H1 (cell line): ENCODE data around the gene NAA38. TPM values are rescaled to one million over a fixed set of nuclear protein-coding genes. Genes with fewer than 3 reads are reported as not detected.

Experiments used
- CTCF ChIA-PET: fragments of 300-600 bp; sonication (Branson Sonifier 250); formaldehyde crosslinking; loops from one replicate; lab custom pipeline; 2021; ENCODE audit not compliant: partially characterized antibody; lab: Charles Lee
- POLR2A ChIA-PET: fragments of 300-600 bp; sonication (Branson Sonifier 250); formaldehyde crosslinking; loops from one replicate; lab custom pipeline; 2021; ENCODE audit warnings: inconsistent platforms; ENCODE audit not compliant: partially characterized antibody; lab: Charles Lee
- DNase-seq, 2 experiments: peaks; one replicate each; pipeline versions ENCODE4 v3.0.0 to v3.0.0-alpha.2; 2010 to 2022; ENCODE audit warnings: low spot score in 2 of 2, low read depth in 1 of 2, mixed read lengths in 1 of 2
- FAIRE-seq: peaks from 2 replicates; lab custom pipeline; 2011; peaks lifted over from hg19 to GRCh38; lab: Jason Lieb, UNC
- H2AFZ ChIP-seq: 2 replicates; pipeline ENCODE4 v1.8.1; 2012; ENCODE audit warnings: low read length, inconsistent platforms
- H2AK5ac ChIP-seq: 2 replicates; pipeline ENCODE4 v1.6.1; 2013; ENCODE audit warnings: low read depth, low read length
- H2BK120ac ChIP-seq: replicated peaks from 2 replicates; pipeline ENCODE3; 2013; ENCODE audit warnings: low read depth, low read length, inconsistent platforms
- H2BK12ac ChIP-seq: 2 replicates; pipeline ENCODE4 v1.6.1; 2013; ENCODE audit warnings: low read depth, low read length
- H2BK15ac ChIP-seq: 2 replicates; pipeline ENCODE4 v1.6.1; 2013; ENCODE audit warnings: low read length
- H2BK20ac ChIP-seq: 2 replicates; pipeline ENCODE4 v1.6.1; 2013; ENCODE audit warnings: low read length
- H2BK5ac ChIP-seq: 2 replicates; pipeline ENCODE4 v1.6.1; 2013; ENCODE audit warnings: low read depth, low read length
- H3K14ac ChIP-seq: 2 replicates; pipeline ENCODE4 v1.6.1; 2013; ENCODE audit warnings: inconsistent platforms; ENCODE audit not compliant: insufficient read length
- H3K18ac ChIP-seq: 2 replicates; pipeline ENCODE4 v1.6.1; 2013; ENCODE audit warnings: low read length; ENCODE audit errors: extremely low read depth
- H3K23ac ChIP-seq: 2 replicates; pipeline ENCODE4 v1.6.1; 2013; ENCODE audit warnings: inconsistent platforms; ENCODE audit not compliant: insufficient read length
- H3K23me2 ChIP-seq: 2 replicates; pipeline ENCODE4 v1.6.1; 2013; ENCODE audit warnings: low read depth, low read length
- H3K27ac ChIP-seq: 2 replicates; pipeline ENCODE4 v1.6.1; 2011; ENCODE audit warnings: low read depth, low read length, inconsistent platforms
- H3K27me3 ChIP-seq, 4 experiments: replicated peaks in 1 of 4; 1 replicate in 1 of 4; 2 replicates in 3 of 4; pipeline versions ENCODE4 v1.6.1 to v1.8.1; 2011 to 2013; ENCODE audit warnings: low read length in 3 of 4, mild to moderate bottlenecking in 3 of 4, inconsistent platforms in 2 of 4, mixed read lengths in 2 of 4, moderate library complexity in 1 of 4; ENCODE audit not compliant: control insufficient read depth in 3 of 4, insufficient read depth in 3 of 4; ENCODE audit errors: extremely low read depth in 1 of 4
- H3K36me3 ChIP-seq, 4 experiments: 2 replicates each; pipeline versions ENCODE4 v1.6.1 to v1.8.1; 2011 to 2013; ENCODE audit warnings: mild to moderate bottlenecking in 4 of 4, low read length in 3 of 4, moderate library complexity in 2 of 4, control low read depth in 1 of 4, inconsistent platforms in 1 of 4; ENCODE audit not compliant: insufficient read depth in 4 of 4, control insufficient read depth in 2 of 4
- H3K4ac ChIP-seq: replicated peaks from 2 replicates; pipeline ENCODE3; 2013; ENCODE audit warnings: low read length, low read depth, mixed read lengths, inconsistent platforms; ENCODE audit not compliant: insufficient read length
- H3K4me1 ChIP-seq, 4 experiments: replicated peaks in 1 of 4; 1 replicate in 1 of 4; 2 replicates in 3 of 4; pipeline versions ENCODE4 v1.6.1 to v1.8.1; 2011 to 2013; ENCODE audit warnings: low read length in 3 of 4, inconsistent platforms in 2 of 4, mixed read lengths in 1 of 4; ENCODE audit not compliant: insufficient read depth in 4 of 4, control insufficient read depth in 3 of 4
- H3K4me2 ChIP-seq, 2 experiments: 2 replicates each; pipeline versions ENCODE4 v1.6.1 to v1.8.1; 2011 to 2013; ENCODE audit warnings: low read depth in 2 of 2, low read length in 2 of 2, control low read depth in 1 of 2, inconsistent platforms in 1 of 2, mild to moderate bottlenecking in 1 of 2; ENCODE audit not compliant: insufficient read depth in 1 of 2
- H3K4me3 ChIP-seq, 4 experiments: fragments of 200-600, 300-600 bp in 1 of 4; sonication (generic), shearing (Covaris generic), sonication (Bioruptor Twin) in 1 of 4; 2 replicates each; pipeline versions ENCODE4 v1.5.1 to v1.8.1; 2011 to 2016; ENCODE audit warnings: low read length in 4 of 4, low read depth in 3 of 4, control low read depth in 2 of 4, inconsistent platforms in 2 of 4, mild to moderate bottlenecking in 2 of 4, mixed read lengths in 1 of 4, moderate library complexity in 1 of 4; ENCODE audit not compliant: insufficient read depth in 2 of 4; ENCODE audit errors: extremely low read depth in 1 of 4
- H3K56ac ChIP-seq: replicated peaks from 2 replicates; pipeline ENCODE3; 2013; ENCODE audit warnings: low read depth, mild to moderate bottlenecking, mixed read lengths, low read length, inconsistent platforms; ENCODE audit not compliant: insufficient read length
- H3K79me1 ChIP-seq: 2 replicates; pipeline ENCODE4 v1.6.1; 2013; ENCODE audit warnings: low read depth, low read length, control low read depth
- H3K79me2 ChIP-seq, 2 experiments: 2 replicates each; pipeline versions ENCODE4 v1.6.1 to v1.8.1; 2012 to 2013; ENCODE audit warnings: low read length in 2 of 2, mild to moderate bottlenecking in 2 of 2, inconsistent platforms in 1 of 2; ENCODE audit not compliant: insufficient read depth in 2 of 2, control insufficient read depth in 1 of 2
- H3K9ac ChIP-seq, 4 experiments: replicated peaks in 1 of 4; 1 replicate in 1 of 4; 2 replicates in 3 of 4; pipeline versions ENCODE4 v1.6.1 to v1.8.1; 2011 to 2013; ENCODE audit warnings: low read depth in 3 of 4, low read length in 3 of 4, control low read depth in 2 of 4, mild to moderate bottlenecking in 2 of 4, moderate library complexity in 2 of 4, inconsistent platforms in 1 of 4; ENCODE audit errors: extremely low read depth in 1 of 4
- H3K9me3 ChIP-seq, 2 experiments: 2 replicates each; pipeline versions ENCODE4 v1.6.1 to v1.8.1; 2012 to 2013; ENCODE audit warnings: mild to moderate bottlenecking in 2 of 2, moderate library complexity in 2 of 2, control low read depth in 1 of 2, inconsistent platforms in 1 of 2, low read depth in 1 of 2, low read length in 1 of 2, mixed read lengths in 1 of 2; ENCODE audit not compliant: insufficient read depth in 2 of 2
- H4K20me1 ChIP-seq, 2 experiments: replicated peaks in 1 of 2; 2 replicates each; pipeline versions ENCODE3 to v1.8.1; 2011 to 2013; ENCODE audit warnings: inconsistent platforms in 2 of 2, low read length in 2 of 2, mild to moderate bottlenecking in 1 of 2; ENCODE audit not compliant: insufficient read depth in 2 of 2, control insufficient read depth in 1 of 2
- H4K5ac ChIP-seq: 2 replicates; pipeline ENCODE4 v1.6.1; 2013; ENCODE audit warnings: low read length, low read depth, mixed read lengths, inconsistent platforms; ENCODE audit not compliant: insufficient read length
- H4K8ac ChIP-seq: 2 replicates; pipeline ENCODE4 v1.8.0; 2013; ENCODE audit warnings: mild to moderate bottlenecking, moderate library complexity, low read length, inconsistent platforms; ENCODE audit not compliant: insufficient read depth; ENCODE audit errors: extremely low read depth
- H4K91ac ChIP-seq: replicated peaks from 2 replicates; pipeline ENCODE3; 2013; ENCODE audit warnings: low read length, mixed read lengths, inconsistent platforms; ENCODE audit not compliant: insufficient read length
- EP300 ChIP-seq, 2 experiments: IDR thresholded peaks; 1 replicate in 1 of 2; 2 replicates in 1 of 2; pipeline ENCODE4 v1.6.1; 2011 to 2012; ENCODE audit warnings: low read depth in 2 of 2, low read length in 2 of 2, mild to moderate bottlenecking in 2 of 2, borderline replicate concordance in 1 of 2, inconsistent platforms in 1 of 2, moderate library complexity in 1 of 2
- JUND ChIP-seq: IDR thresholded peaks from 2 replicates; pipeline ENCODE4 v1.6.1; 2011; ENCODE audit warnings: mild to moderate bottlenecking, improper control_type of control experiment, low read length
- SP2 ChIP-seq: IDR thresholded peaks from 2 replicates; pipeline ENCODE4 v1.6.1; 2012; ENCODE audit warnings: mild to moderate bottlenecking, low read length, inconsistent platforms
- WGBS, 2 experiments: shearing (Covaris generic) in 1 of 2; methylation state at CpG; one replicate each; pipeline versions ENCODE4 v1.1.6 to v1.1.7; 2013 to 2015; ENCODE audit warnings: low lambda C conversion rate in 2 of 2, mixed read lengths in 2 of 2, inconsistent platforms in 1 of 2, low coverage in 1 of 2, missing lambda C conversion rate in 1 of 2; ENCODE audit not compliant: insufficient replicate concordance in 2 of 2, insufficient coverage in 1 of 2, insufficient read length in 1 of 2; ENCODE audit errors: extremely low coverage in 1 of 2, missing lambda C conversion rate in 1 of 2; 5-methylcytosine and 5-hydroxymethylcytosine counted together
- polyA plus RNA-seq, 7 experiments: library from polyadenylated mRNA; depleted of rRNA in 3 of 7; stranded (reverse) in 5 of 7; unstranded in 2 of 7; fragments of >200 nt in 5 of 7; fragments of 200-250 nt in 2 of 7; gene quantifications; 1 replicate in 5 of 7; 2 replicates in 1 of 7; 4 replicates in 1 of 7; pipeline versions ENCODE4 v1.2.1 to v1.2.3, GENCODE V29; 2011 to 2013; ENCODE audit warnings: missing spikeins in 2 of 7, mixed read lengths in 2 of 7
- total RNA-seq: library from RNA; stranded (reverse); fragmentation: NEBNext Ultra II Directional; extraction: Animal tissue kit (Norgen Biotek cat#: 25700); gene quantifications from 2 replicates; pipeline ENCODE4 v1.2.1, GENCODE V29; 2021

The NAA38 gene
- total and polyA plus RNA-seq, 2 of the 8 experiments (the other 6 are each of a cell fraction or from before 2014, with no cell fraction given): 30.2 to 109 TPM

GRCh38 chr17:7839876-7840261, 17.5 kb downstream of the NAA38 start:
- Histone ChIP-seq H3K4me1 (peaks cover 10 to 32% (median 20%) of the 10 kb centered on the region in 4 experiments), H4K20me1 (peaks cover 4 to 34% of the 10 kb centered on the region in 2 experiments), H3K23me2 (peaks cover 48% of the 10 kb centered on the region), H3K9ac (no peak overlapping the region), H3K27me3 (peaks cover 18 to 48% (median 41%) of the 10 kb centered on the region in 4 experiments), H2BK20ac (no peak overlapping the region), H3K27ac (no peak overlapping the region), H3K79me1 (no peaks in the 10 kb centered on the region), H3K79me2 (no peaks in the 10 kb centered on the region), H2BK12ac (no peak overlapping the region; the same call in 1 of the 2 replicates), H4K5ac (no peak overlapping the region), H4K91ac (no peak overlapping the region), H3K23ac (no peak overlapping the region), H3K4me3 (no peak overlapping the region), H4K8ac (no peak overlapping the region), H2BK15ac (no peak overlapping the region), H3K36me3 (no peaks in the 10 kb centered on the region), H2BK120ac (no peak overlapping the region), H2BK5ac (no peak overlapping the region), H3K9me3 (no peaks in the 10 kb centered on the region), H3K18ac (no peak overlapping the region), H3K56ac (no peak overlapping the region), H2AFZ (no peak overlapping the region), H3K4me2 (no peak overlapping the region; a peak in 1 of 4 replicates), H3K4ac (no peak overlapping the region), H3K14ac (no peak overlapping the region), H2AK5ac (no peak overlapping the region)
- TF ChIP-seq EP300 (IDR thresholded peaks at IDR 0.05; ENCODE audit: borderline replicate concordance in 1 of 2, low read depth in 2 of 2, low read length in 2 of 2) (0 out of 3 replicates have a peak, but pooled peaks of 1 of the 2 experiments have one; percentile 46), JUND (peak; percentile 37; the same call in 1 of the 2 replicates), SP2 (no peak)
- DNase-seq: no peak
- WGBS, 2 experiments: 91% methylated on average over 2 of the region's 2 CpGs; no CpG with 5 or more reads in 1 of the 2 experiments
- FAIRE-seq: no peak
- ChIA-PET CTCF (interaction anchor here (0.6 to 5.0 kb wide), 4 partner anchors 11 to 139 kb away, joined by 3 to 25 read pairs (median 8); no protein-coding TSS in a partner anchor), POLR2A (interaction anchor here (0.8 to 5.2 kb wide), 2 partner anchors 10 to 16 kb away, joined by 3 to 34 read pairs; partner anchors contain the start of genes NAA38 and TMEM88)
